Esophagus (tissue), 2 donors: ENCODE data around the gene TRIM75. TPM values are rescaled to one million over a fixed set of nuclear protein-coding genes. Genes with fewer than 3 reads are reported as not detected.
"Not testable (repeated sequence)": the region's sequence is repeated elsewhere in the genome, so short reads cannot be mapped to it uniquely, and the experiment has no call there.

Experiments
- H3K27ac ChIP-seq, 2 donors: one replicate each; pipeline ENCODE4 v1.5.1; 2013; ENCODE audit warnings: low read depth in 2 of 2, mild to moderate bottlenecking in 2 of 2, inconsistent platforms in 1 of 2, low read length in 1 of 2, moderate library complexity in 1 of 2
- H3K27me3 ChIP-seq, 2 donors: one replicate each; pipeline ENCODE4 v1.6.1; 2013; ENCODE audit warnings: low read length in 2 of 2, control low read depth in 1 of 2, mild to moderate bottlenecking in 1 of 2; ENCODE audit not compliant: insufficient read depth in 2 of 2, control insufficient read depth in 1 of 2
- H3K36me3 ChIP-seq, 2 donors: one replicate each; pipeline ENCODE4 v1.6.1; 2013; ENCODE audit warnings: low read length in 1 of 2; ENCODE audit not compliant: control insufficient read depth in 2 of 2, insufficient read depth in 2 of 2
- H3K4me1 ChIP-seq, 2 donors: one replicate each; pipeline ENCODE4 v1.6.1; 2013; ENCODE audit warnings: low read length in 1 of 2; ENCODE audit not compliant: control insufficient read depth in 2 of 2, insufficient read depth in 2 of 2
- H3K4me3 ChIP-seq, 2 donors: one replicate each; pipeline ENCODE4 v1.5.1; 2013; ENCODE audit warnings: low read length in 2 of 2, mild to moderate bottlenecking in 2 of 2, low read depth in 1 of 2, moderate library complexity in 1 of 2
- H3K9me3 ChIP-seq, 2 donors: one replicate each; pipeline ENCODE4 v1.6.1; 2013; ENCODE audit warnings: mild to moderate bottlenecking in 2 of 2, low read depth in 1 of 2, low read length in 1 of 2, moderate library complexity in 1 of 2; ENCODE audit not compliant: control insufficient read depth in 2 of 2, insufficient read depth in 1 of 2
- WGBS, 2 donors: extraction: QIAGEN DNeasy Blood & Tissue Kit; methylation state at CpG; one replicate each; pipeline ENCODE4 v1.1.7; 2013; 5-methylcytosine and 5-hydroxymethylcytosine counted together
- polyA plus RNA-seq, 2 donors: library from polyadenylated mRNA; stranded (reverse); fragments of 200-250 nt; gene quantifications; one replicate each; pipeline ENCODE4 v1.2.3, GENCODE V29; 2013
- donor health status: healthy with polysubstance abuse.
- donor health status: Bipolar disorder and iron deficiency.

The TRIM75 gene
- polyA plus RNA-seq, 2 donors = not detected

DNA sequence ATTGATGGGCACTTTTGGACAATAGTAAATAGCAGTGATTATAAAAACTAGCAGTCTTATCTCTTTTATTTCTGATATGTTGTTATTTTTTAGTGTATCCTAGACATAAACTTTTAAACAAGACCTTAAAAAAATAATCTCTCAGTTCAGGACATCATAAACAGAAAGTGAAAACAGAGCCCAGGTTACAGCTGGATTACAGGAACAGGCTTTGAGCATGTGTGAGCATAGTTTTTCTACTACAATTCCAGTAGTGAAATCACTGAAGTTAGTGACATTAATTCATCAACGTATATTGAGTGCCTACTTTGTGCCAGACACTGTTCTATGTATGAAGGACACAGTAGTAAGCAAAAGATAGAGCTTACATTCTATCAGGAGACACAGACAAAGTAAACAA lies 16.9 kb downstream of the TRIM75 start:
- H3K9me3 ChIP-seq = no peaks in the 10 kb centered on the region
- H3K4me3 ChIP-seq = no peak overlapping the region
- no peaks in the 10 kb centered on the region for H3K36me3 ChIP-seq
- WGBS, 2 donors = 62 to 70% methylated on average over 1 of the region's 1 CpG
- no peaks in the 10 kb centered on the region for H3K27me3 ChIP-seq
- H3K4me1 ChIP-seq = no peaks in the 10 kb centered on the region
- no peak overlapping the region for H3K27ac ChIP-seq

DNA sequence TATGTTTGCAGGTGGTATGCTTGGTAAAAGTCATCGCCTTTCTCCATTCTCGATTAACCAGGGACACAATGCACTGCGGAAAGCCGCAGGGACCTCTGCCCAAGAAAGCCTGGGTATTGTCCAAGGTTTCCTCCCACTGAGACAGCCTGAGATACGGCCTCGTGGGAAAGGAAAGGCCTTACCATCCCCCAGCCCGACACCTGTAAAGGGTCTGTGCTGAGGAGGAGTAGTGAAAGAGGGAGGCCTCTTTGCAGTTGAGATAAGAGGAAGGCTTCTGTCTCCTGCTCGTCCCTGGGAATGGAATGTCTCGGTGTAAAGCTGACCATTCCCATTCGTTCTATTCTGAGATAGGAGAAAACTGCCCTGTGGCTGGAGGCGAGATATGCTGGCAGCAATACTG lies 19.7 kb downstream of the TRIM75 start:
- not testable (repeated sequence) for H3K4me3 ChIP-seq, H3K9me3 ChIP-seq, H3K4me1 ChIP-seq, H3K27ac ChIP-seq, H3K36me3 ChIP-seq, H3K27me3 ChIP-seq
- WGBS, 2 donors = 57 to 72% methylated on average over 11 of the region's 11 CpGs

DNA sequence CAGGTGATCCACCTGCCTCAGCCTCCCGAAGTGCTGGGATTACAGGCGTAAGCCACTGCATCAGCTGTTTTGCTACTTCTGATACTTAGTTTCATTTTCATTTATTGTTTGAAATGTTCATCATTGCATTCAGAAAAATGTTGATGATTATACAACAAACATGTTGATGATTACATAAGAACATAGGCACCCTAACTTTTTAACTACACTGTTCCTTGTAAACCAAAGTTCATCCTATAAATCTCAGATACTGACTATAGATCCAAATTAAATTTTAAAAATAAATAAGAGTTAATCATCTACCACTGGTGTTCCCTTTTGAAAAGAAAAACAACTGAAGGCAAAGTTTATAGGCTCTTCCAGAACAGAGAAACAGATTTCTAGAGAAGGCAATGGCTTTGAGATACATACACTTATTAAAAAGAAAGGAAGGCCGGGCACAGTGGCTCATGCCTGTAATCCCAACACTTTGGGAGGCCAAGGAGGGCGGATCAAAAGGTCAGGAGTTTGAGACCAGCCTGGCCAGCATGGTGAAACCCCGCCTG lies 23.4 kb downstream of the TRIM75 start:
- H3K4me1 ChIP-seq = no peaks in the 10 kb centered on the region
- no peaks in the 10 kb centered on the region for H3K27me3 ChIP-seq
- no peak overlapping the region for H3K4me3 ChIP-seq
- WGBS, 2 donors = 93 to 95% methylated on average over 5 of the region's 5 CpGs
- H3K9me3 ChIP-seq = no peaks in the 10 kb centered on the region
- H3K27ac ChIP-seq = no peak overlapping the region
- peaks cover 0 to 2% of the 10 kb centered on the region in 2 donors for H3K36me3 ChIP-seq

DNA sequence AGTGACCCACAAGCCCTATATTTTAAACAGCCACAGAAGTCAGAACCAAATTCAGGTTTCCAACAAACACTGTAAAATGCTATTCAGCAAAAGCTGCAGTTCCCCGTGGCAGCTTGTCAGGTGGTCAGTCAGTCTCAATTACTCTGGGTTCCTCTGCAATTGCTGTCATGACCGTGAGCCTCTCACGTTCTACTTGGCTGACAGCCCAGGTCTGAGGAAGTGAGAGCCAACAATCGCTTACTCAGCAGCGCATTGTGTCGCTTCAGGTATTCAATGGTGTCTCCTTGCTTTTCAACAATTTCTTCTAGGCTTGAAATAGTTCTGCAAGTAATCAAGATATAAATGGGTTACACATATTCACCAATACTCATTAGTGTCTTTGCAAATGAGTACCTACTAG lies 25.8 kb downstream of the TRIM75 start:
- WGBS, 2 donors = 38 to 41% methylated on average over 6 of the region's 6 CpGs
- H3K27ac ChIP-seq = no peak overlapping the region
- H3K4me3 ChIP-seq = no peak overlapping the region
- no peaks in the 10 kb centered on the region for H3K27me3 ChIP-seq
- no peaks in the 10 kb centered on the region for H3K9me3 ChIP-seq
- H3K4me1 ChIP-seq = no peaks in the 10 kb centered on the region
- H3K36me3 ChIP-seq = peaks cover 0 to 2% of the 10 kb centered on the region in 2 donors

DNA sequence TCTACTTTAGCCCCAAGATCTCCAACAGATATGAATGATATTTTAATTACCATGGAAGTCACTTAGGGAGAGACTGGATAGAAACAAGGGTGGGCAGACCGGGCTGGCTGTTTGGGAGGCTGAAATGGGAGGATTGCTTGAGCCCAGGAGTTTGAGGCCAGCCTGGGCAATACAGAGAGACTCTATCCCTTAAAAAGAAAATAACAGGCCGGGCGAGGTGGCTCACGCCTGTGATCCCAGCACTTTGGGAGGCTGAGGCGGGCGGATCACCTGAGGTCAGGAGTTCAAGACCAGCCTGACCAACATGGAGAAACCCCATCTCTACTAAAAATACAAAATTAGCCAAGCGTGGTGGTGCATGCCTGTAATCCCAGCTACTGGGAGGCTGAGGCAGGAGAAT lies 31.1 kb downstream of the TRIM75 start:
- not testable (repeated sequence) for H3K27ac ChIP-seq, H3K36me3 ChIP-seq, H3K27me3 ChIP-seq, H3K9me3 ChIP-seq, H3K4me3 ChIP-seq, H3K4me1 ChIP-seq
- 93 to 97% methylated on average over 5 to 7 of the region's 7 CpGs for WGBS, 2 donors

DNA sequence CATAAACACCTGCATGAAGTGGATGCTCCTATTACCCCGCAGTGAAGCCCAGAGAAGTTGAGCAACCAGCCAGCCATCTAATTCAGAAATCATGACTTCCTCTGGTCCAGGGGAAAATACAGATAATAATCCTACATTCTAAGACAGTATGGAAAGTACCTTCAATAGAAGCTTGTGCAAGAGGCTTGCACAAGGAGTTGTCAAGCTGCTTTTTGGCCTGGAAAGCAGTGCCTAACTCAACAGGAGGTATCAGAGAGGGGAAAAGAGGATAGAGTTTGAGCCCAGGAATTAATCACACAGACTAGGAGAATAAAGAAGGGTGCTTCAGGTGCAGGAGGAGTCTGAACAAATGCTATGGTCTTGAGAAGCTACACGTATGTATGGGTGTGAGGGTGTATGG lies 32.3 kb downstream of the TRIM75 start:
- Histone ChIP-seq H3K9me3 (no peaks in the 10 kb centered on the region), H3K27me3 (no peaks in the 10 kb centered on the region), H3K4me3 (no peak overlapping the region), H3K27ac (no peak overlapping the region), H3K4me1 (no peaks in the 10 kb centered on the region), H3K36me3 (peaks cover 0 to 5% of the 10 kb centered on the region in 2 donors)
- 76 to 80% methylated on average over 2 of the region's 2 CpGs for WGBS, 2 donors

DNA sequence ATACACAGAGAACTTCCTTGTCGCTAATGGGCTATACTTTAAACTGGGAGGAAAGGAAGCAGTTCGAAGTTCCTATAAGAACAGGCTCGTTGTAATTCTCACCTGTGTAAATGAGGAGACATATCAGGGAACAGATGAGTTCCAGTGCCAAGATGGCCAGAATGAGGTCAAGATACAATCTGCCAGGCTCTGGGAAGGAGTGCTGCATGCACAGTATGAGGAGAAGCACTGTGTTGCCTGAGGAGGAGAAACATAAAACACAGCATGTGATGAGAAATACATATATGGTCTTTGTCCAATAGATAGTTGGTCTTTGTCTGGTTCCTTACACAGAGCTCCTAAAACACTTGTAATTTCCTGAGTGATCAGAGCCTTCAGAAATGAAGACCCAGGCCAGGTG lies 34.7 kb downstream of the TRIM75 start:
- 86 to 88% methylated on average over 3 of the region's 3 CpGs for WGBS, 2 donors
- Histone ChIP-seq H3K27ac (no peak overlapping the region), H3K36me3 (peaks cover 0 to 5% of the 10 kb centered on the region in 2 donors), H3K9me3 (no peaks in the 10 kb centered on the region), H3K4me3 (no peak overlapping the region), H3K27me3 (no peaks in the 10 kb centered on the region), H3K4me1 (no peaks in the 10 kb centered on the region)

DNA sequence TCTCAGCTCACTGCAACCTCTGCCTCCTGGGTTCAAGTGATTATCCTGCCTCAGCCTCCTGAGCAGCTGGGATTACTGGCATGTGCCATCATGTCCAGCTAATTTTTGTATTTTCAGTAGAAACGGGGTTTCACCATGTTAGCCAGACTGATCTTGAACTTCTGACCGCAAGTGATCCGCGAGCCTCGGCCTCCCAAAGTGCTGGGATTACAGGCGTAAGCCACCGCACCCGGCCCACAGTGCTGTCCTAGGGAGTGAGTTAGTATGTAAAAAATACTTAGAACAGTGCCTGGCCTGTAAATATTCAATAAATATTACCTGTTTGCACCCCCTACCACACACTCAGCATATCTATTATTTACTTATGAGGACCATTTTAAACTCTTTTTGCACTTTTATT lies 38.5 kb downstream of the TRIM75 start:
- not testable (repeated sequence) for H3K27me3 ChIP-seq, H3K9me3 ChIP-seq, H3K4me1 ChIP-seq, H3K27ac ChIP-seq, H3K36me3 ChIP-seq, H3K4me3 ChIP-seq
- WGBS, 2 donors = 95 to 97% methylated on average over 8 of the region's 8 CpGs

DNA sequence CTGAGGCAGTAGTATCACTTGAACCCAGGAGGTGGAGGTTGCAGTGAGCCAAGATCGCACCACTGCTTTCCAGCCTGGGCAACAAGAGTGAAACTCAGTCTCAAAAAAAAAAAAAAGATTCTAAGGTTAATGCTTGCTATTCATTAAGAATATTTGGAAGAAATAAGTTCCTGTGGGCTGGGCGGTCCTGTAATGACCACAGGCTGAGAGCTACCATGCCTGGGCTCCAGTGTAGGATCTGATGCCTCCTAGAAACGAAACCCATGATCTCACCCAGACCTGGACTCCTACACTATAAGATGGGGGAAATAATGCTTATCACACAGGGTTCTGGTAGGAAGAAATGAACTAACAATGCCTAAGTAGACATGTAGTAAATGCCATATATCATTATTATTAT lies 41.2 kb downstream of the TRIM75 start:
- Histone ChIP-seq H3K4me1 (no peaks in the 10 kb centered on the region), H3K36me3 (no peaks in the 10 kb centered on the region), H3K4me3 (no peak overlapping the region), H3K9me3 (no peaks in the 10 kb centered on the region), H3K27me3 (no peaks in the 10 kb centered on the region), H3K27ac (no peak overlapping the region)
- 93 to 96% methylated on average over 3 of the region's 3 CpGs for WGBS, 2 donors

DNA sequence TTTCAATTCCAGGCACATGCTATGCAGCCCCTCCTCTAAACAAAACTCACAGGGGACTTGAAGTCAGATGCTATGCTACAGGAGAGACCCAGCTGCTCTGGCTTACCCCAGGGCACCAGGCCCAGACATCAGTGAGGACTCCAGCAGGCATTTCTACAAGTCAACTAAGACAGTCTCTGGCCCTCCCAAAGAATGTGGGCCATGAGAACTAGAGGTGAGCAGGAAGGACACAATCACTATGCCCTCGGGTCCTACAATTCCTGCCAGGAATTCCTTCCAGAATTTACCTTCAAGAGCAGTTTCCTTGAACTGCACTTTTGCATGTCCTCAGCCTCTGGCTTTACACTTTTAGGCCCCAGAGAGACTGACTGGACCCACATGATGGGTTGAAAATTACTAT lies 41.6 kb downstream of the TRIM75 start:
- Histone ChIP-seq H3K27me3 (no peaks in the 10 kb centered on the region), H3K9me3 (no peaks in the 10 kb centered on the region), H3K4me1 (no peaks in the 10 kb centered on the region), H3K36me3 (no peaks in the 10 kb centered on the region), H3K27ac (no peak overlapping the region), H3K4me3 (no peak overlapping the region)
- 48 to 55% methylated on average over 1 of the region's 1 CpG for WGBS, 2 donors
